ENCODE results near the gene BEX1. TPM values are rescaled to one million over a fixed set of nuclear protein-coding genes. Genes with fewer than 3 reads are reported as not detected.

Gene BEX1
- total RNA-seq, 1 experiment from 2014 or later: not detected

GRCh38 chrX:103101299-103102042 is 37.5 kb upstream of the BEX1 start:
- CTCF ChIA-PET: no interaction called here
- POLR2A ChIA-PET (ENCODE audit: unreplicated experiment): no interaction called here

GRCh38 chrX:103100484-103100883 is 36.5 kb upstream of the BEX1 start:
- intact Hi-C loops (cut with micrococcal nuclease; ENCODE audit: unreplicated experiment): no loop called here
- Histone ChIP-seq H3K27me3 (ENCODE audit: insufficient read depth, low read depth) (no peaks in the 10 kb centered on the region), H2AFZ (no peak overlapping the region), H4K20me1 (ENCODE audit: insufficient read depth) (no peaks in the 10 kb centered on the region), H3F3A (ENCODE audit: insufficient read depth, low read depth) (no peaks in the 10 kb centered on the region), H3K9me3 (ENCODE audit: insufficient read depth, low read depth) (no peaks in the 10 kb centered on the region), H3K79me2 (ENCODE audit: low read depth) (no peaks in the 10 kb centered on the region), H3K36me3 (ENCODE audit: low read depth) (no peaks in the 10 kb centered on the region), H3K4me2 (no peak overlapping the region), H3K4me3 (no peak overlapping the region), H3K4me1 (replicated peaks; ENCODE audit: insufficient read depth) (no peaks in the 10 kb centered on the region), H3K9me2 (ENCODE audit: insufficient read depth) (no peaks in the 10 kb centered on the region), H3K27ac (no peak overlapping the region)
- ChIA-PET POLR2A (ENCODE audit: unreplicated experiment) (no interaction called here), CTCF (no interaction called here)
- TF ChIP-seq CTCF (conservative IDR thresholded peaks at IDR 0.05): no peak
- TF ChIP-seq EZH2 (IDR thresholded peaks at IDR 0.05; ENCODE audit: low read depth): no peak
- DNase-seq: no peak
- no TSS peak for BruUV-seq (replicated peaks)

More at GRCh38 chrX:103101299-103102042, 37.5 kb upstream of the BEX1 start:
- no peak for TF ChIP-seq CTCF (conservative IDR thresholded peaks at IDR 0.05)
- TF ChIP-seq EZH2 (IDR thresholded peaks at IDR 0.05; ENCODE audit: low read depth): no peak
- intact Hi-C loops (cut with micrococcal nuclease; ENCODE audit: unreplicated experiment): no loop called here
- no peaks in the 10 kb centered on the region for H3K79me2 ChIP-seq (ENCODE audit: low read depth)
- H2AFZ ChIP-seq: no peak overlapping the region
- H3K27ac ChIP-seq: no peak overlapping the region
- H3K9me2 ChIP-seq (ENCODE audit: insufficient read depth): no peaks in the 10 kb centered on the region
- no peaks in the 10 kb centered on the region for H4K20me1 ChIP-seq (ENCODE audit: insufficient read depth)
- DNase-seq: no peak
- no peak overlapping the region for H3K4me3 ChIP-seq
- no peak overlapping the region for H3K4me2 ChIP-seq
- H3K9me3 ChIP-seq (ENCODE audit: insufficient read depth, low read depth): no peaks in the 10 kb centered on the region
- H3K36me3 ChIP-seq (ENCODE audit: low read depth): no peaks in the 10 kb centered on the region
- no peaks in the 10 kb centered on the region for H3K27me3 ChIP-seq (ENCODE audit: insufficient read depth, low read depth)
- no peaks in the 10 kb centered on the region for H3K4me1 ChIP-seq (replicated peaks; ENCODE audit: insufficient read depth)
- no peaks in the 10 kb centered on the region for H3F3A ChIP-seq (ENCODE audit: insufficient read depth, low read depth)
- no TSS peak for BruUV-seq (replicated peaks)

GRCh38 chrX:103099691-103100090 is 35.7 kb upstream of the BEX1 start:
- Histone ChIP-seq H3K4me1 (replicated peaks; ENCODE audit: insufficient read depth) (no peaks in the 10 kb centered on the region), H4K20me1 (ENCODE audit: insufficient read depth) (no peaks in the 10 kb centered on the region), H3K4me3 (no peak overlapping the region), H3K9me3 (ENCODE audit: insufficient read depth, low read depth) (no peaks in the 10 kb centered on the region), H3K36me3 (ENCODE audit: low read depth) (no peaks in the 10 kb centered on the region), H3K9me2 (ENCODE audit: insufficient read depth) (no peaks in the 10 kb centered on the region), H2AFZ (no peak overlapping the region), H3F3A (ENCODE audit: insufficient read depth, low read depth) (no peaks in the 10 kb centered on the region), H3K27me3 (ENCODE audit: insufficient read depth, low read depth) (no peaks in the 10 kb centered on the region), H3K79me2 (ENCODE audit: low read depth) (no peaks in the 10 kb centered on the region), H3K27ac (no peak overlapping the region), H3K4me2 (no peak overlapping the region)
- CTCF ChIA-PET: no interaction called here
- intact Hi-C loops (cut with micrococcal nuclease; ENCODE audit: unreplicated experiment): no loop called here
- BruUV-seq (replicated peaks): no TSS peak
- DNase-seq: no peak
- POLR2A ChIA-PET (ENCODE audit: unreplicated experiment): no interaction called here
- TF ChIP-seq EZH2 (IDR thresholded peaks at IDR 0.05; ENCODE audit: low read depth) (no peak), CTCF (conservative IDR thresholded peaks at IDR 0.05) (no peak)

Data from PC-9 (cell line).